GM20431 (cell line): Measurements from ENCODE around the gene POLDIP2.

ENCODE experiments used
- in situ Hi-C: fragments of 300-500 bp; cut with MseI, MboI; formaldehyde crosslinking; loops from one replicate; pipeline ENCODE4 v1.15.0; 2020; ENCODE audit warnings: low sequenced_read_pairs; ENCODE audit not compliant: unreplicated experiment

POLDIP2 gene

DNA sequence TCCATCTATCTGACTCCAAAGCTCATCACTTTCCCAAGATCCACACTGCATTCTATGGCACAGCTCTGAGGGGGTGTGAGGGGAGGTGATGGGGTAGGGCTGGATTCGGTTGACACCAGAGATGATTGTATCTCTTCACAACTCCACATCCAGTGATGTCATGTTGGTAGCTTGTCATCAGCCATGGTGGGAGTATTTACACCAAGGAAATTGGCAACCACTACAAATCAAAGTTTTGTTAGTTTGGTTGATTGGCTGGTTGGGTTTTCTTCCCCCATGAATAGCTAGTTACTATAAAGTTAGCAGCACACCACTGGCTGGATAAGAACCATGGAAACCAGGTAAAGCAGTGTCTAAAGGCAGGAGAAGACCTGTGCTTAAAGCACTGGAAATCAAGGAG, 33.7 kb upstream of the POLDIP2 start:
- in situ Hi-C loops: no loop called here

DNA sequence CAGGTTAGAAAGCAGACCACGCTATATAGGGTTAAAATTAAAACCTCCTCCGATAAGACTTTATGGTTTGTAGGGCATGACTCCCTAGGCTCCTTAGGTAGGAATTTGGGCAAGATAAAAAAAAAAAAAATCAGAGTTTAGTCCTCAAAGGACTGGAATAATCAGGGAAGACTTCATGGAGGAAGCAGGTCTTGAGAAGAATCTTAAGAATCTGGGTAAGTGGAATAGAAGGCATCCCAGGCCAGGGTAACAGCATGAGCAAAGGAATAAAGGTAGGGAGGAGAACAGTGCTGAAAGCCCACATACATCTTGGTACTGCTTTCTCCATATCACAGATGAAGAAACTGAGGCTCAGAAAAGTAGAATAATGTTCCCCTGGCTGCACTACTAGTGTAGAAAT, 33.2 kb upstream of the POLDIP2 start:
- in situ Hi-C loops: no loop called here

DNA sequence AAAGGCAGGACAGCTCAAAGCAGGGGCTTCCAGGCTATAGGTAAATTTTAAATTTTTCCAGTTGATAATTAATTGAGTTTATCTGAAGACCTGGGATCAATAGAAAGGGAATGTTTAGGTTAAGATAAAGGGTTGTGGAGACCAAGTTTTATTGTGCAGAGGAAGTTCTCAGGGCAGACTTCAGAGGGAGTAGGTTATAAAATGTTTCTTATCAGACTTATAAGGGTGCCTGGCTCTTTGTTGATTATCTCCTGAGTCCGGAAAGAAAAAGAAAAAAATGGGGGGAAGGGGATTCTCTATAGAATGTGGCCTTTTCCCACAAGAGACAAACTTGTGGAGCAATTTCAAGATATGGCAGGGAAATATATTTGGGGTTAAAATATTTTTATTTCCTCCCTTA, 32.8 kb upstream of the POLDIP2 start:
- in situ Hi-C loops: no loop called here

DNA sequence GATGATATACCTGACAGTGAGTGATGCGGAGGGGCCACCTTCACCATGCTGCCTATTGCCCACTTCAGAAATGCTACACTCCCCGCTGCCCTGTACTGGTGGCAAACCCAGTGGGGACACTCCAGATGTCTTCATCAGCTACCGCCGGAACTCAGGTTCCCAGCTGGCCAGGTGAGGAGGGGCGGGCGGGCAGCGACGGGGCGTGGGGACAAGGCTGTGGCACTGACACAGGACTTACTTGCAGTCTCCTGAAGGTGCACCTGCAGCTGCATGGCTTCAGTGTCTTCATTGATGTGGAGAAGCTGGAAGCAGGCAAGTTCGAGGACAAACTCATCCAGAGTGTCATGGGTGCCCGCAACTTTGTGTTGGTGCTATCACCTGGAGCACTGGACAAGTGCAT, 30.8 kb upstream of the POLDIP2 start:
- in situ Hi-C loops: no loop called here

DNA sequence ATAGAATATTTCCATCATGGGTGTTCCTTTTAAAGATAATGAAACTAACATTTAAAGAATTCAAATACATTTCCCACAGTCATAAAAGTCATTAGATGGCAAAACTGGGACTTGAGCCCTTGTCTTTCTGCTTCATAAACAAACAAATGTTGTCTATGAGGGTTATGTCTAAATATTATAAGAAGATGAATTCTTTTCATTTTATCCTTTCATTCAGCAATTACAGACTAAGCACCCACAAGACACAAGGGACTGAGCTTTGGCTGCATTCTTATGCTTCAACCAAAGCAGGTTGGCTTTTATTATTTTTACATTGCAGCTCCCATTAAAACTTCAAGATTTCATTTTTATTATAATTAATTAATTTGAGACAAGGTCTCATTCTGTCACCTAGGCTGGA, 29.1 kb upstream of the POLDIP2 start:
- in situ Hi-C loops: no loop called here

DNA sequence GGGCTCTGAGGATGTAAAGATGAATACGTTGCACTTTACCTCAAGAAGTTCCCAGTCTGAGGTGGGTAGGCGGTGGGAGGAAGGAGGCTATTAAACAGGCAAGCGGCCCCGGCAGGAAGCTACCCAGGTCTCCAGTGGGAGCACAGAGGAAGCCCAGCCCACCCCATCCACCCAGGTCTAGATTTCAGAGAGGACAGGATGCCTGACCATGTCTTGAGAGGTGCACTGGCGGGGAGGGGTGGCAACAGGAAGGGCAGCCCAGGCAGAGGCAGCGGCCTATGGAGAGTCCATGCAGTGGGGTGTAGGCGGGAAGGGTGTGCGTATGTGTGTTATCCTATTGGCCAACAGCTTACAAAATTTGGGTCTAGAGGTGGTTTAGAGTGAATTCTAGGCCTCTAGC, 28.1 kb upstream of the POLDIP2 start:
- in situ Hi-C loops: no loop called here

DNA sequence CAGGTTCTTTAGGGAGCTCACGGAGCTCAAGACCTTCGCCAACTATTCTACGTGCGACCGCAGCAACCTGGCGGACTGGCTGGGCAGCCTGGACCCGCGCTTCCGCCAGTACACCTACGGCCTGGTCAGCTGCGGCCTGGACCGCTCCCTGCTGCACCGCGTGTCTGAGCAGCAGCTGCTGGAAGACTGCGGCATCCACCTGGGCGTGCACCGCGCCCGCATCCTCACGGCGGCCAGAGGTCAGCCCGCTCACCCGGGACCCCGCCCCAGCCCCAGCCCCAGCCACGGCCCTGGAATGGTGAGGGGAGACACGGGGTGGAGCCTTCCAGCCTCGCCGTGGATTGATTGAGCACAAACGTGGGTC, 27.7 kb upstream of the POLDIP2 start:
- in situ Hi-C loops: no loop called here

DNA sequence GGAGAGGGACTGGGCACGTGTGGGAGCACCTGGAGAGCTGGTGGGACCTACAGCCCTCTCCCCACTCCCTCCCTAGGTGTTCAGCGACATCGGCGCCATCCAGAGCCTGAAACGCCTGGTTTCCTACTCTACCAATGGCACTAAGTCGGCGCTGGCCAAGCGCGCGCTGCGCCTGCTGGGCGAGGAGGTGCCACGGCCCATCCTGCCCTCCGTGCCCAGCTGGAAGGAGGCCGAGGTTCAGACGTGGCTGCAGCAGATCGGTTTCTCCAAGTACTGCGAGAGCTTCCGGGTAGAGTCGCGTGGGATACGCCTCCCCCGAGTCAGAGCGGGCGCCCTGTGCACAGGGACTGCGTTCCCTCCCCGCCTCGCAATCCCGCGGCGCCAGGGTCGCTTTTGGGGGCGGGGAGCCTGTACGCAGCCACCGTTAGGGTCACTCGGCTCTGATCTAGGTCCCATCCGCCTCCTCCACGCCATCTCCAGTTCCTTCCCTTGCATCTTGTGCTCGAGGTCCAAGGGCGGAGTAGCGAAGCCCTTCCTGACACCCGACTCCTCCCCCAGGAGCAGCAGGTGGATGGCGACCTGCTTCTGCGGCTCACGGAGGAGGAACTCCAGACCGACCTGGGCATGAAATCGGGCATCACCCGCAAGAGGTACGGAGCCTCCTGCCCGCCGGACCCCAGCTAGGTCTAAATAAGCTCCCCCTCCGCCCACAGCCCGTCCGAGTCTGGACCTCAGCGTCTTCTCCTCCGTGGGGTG, 27.1 kb upstream of the POLDIP2 start:
- in situ Hi-C loops: no loop called here

DNA sequence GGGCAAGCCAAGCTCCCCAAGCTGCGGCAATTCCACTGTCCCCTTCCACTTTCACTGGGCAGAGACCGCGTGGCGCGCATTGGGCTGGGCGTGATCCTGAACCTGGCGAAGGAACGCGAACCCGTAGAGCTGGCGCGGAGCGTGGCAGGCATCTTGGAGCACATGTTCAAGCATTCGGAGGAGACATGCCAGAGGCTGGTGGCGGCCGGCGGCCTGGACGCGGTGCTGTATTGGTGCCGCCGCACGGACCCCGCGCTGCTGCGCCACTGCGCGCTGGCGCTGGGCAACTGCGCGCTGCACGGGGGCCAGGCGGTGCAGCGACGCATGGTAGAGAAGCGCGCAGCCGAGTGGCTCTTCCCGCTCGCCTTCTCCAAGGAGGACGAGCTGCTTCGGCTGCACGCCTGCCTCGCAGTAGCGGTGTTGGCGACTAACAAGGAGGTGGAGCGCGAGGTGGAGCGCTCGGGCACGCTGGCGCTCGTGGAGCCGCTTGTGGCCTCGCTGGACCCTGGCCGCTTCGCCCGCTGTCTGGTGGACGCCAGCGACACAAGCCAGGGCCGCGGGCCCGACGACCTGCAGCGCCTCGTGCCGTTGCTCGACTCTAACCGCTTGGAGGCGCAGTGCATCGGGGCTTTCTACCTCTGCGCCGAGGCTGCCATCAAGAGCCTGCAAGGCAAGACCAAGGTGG, 24.0 kb upstream of the POLDIP2 start:
- in situ Hi-C loops: no loop called here

DNA sequence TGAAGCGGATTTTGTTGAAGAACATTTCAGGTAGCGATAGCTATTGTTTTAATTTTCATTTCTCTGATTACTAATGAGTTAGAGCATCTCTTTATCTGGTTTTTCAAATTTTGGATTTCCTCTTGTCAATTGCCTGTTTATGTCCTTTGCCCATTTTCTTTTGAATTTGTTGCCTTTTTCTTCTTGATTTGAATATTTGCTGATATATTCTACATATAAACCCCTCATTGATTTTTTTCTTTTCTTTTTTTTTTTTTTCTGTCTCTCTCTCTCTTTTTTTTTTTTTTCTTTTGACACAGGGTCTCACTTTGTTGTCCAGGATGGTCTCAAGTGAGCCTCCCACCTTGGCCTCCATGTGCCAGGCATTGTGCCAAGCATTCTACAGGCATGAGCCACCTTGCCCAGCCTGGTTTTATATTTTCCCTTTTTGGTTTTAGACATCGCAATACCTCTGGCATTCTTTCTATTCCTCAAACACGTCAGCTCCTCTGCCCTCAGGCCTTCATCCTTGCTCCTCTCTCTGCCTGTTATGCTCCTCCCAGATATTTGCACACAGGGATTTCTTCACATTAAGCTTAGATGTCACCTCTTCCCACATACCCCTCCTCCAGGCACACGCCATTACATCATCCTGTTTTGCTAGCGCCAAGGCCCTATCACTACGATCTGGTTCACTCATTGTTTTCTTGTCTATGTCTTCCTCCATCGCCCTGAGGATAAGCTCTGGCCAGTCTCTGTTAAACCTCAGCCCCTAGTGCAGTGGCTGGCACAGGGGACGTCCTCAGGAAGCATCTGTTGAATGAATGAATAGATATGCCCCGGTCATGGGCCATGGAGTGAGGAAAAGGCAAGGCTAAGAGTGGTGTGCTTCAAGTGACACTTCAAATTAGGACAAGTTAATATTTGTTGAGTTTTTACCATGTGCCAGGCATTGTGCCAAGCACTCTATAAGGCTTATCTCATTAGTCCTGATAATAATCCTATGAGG, 22.8 kb upstream of the POLDIP2 start:
- in situ Hi-C loops: no loop called here

DNA sequence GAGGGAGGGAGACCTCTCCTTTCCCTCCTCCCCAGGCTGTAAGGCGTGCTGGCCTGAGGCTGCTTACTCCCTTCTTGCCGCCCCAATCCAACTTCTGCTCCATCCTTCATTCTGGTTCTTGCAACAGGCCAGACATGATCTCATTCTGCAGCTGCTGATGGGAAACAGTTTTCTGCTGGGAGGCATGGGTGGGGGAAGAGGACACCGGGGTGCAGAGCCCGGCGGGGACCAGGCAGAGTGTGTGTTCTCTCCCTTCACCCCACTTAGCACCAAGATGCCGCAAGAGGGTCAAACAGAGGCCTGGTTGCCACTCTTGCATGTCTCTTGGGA, 15.6 kb upstream of the POLDIP2 start:
- in situ Hi-C loops: no loop called here

DNA sequence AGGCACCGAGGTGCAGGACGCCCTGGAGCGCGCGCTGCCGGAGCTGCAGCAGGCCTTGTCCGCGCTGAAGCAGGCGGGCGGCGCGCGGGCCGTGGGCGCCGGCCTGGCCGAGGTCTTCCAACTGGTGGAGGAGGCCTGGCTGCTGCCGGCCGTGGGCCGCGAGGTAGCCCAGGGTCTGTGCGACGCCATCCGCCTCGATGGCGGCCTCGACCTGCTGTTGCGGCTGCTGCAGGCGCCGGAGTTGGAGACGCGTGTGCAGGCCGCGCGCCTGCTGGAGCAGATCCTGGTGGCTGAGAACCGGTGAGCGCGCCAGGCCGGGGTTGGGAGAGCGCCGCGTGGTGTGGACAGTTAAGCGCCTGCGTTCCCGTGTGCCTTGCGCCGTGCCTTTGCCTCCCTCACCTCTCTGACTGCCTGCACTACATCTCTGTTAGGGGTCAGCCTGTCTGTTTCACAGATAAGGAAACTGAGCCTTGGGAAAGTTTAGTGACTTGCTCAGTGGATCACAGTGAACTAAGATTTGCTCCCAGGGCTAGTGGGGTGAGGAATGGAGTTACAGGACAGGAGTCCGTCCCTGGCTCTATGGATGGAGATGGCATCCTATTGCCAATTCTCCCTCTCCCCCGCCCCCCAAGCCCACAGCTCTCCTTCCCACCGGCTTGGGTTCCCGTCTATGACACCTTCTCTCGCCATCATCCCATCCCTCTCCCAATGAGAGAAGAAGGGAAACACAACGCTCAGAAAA, 15.0 kb upstream of the POLDIP2 start:
- in situ Hi-C loops: no loop called here

DNA sequence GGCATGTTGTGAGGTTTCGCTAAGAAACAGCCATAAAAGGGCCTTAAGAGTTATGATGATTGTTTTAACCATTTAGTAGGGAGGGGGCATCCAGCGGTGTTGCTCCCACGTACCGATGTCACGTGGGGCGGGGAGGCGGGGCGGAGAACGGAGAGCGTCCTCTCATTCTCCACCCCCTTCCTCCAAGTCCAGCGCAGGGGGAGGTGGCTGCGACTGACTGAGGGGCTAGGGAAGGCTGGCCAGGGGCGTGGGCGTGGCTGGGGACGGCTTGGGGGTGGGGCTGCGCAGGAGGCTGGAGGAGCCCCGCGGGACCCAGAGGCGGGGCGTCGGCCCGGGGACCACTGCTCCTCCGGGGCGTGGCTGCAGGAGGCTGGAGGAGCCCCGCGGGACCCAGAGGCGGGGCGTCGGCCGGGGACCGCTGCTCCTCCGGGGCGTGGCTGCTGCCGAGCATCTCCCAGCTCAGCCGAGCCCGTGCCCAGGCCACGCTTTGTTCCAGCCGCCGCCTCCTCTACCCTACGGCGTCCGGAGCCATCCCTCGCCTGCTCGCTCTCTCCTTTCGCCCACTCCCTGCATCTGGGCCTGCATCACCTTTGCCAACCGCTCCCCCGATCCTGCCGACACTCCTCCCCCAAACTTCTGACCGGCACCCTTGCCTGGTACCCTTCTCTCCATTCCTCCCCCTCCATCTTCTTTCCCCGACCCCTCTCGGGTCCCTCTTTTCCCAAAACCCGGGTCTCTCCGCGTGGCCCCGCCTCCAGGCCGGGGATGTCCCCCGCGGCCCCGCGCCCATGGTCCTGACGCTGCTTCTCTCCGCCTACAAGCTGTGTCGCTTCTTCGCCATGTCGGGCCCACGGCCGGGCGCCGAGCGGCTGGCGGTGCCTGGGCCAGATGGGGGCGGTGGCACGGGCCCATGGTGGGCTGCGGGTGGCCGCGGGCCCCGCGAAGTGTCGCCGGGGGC, 14.2 kb upstream of the POLDIP2 start, which contains the start of gene SARM1:
SARM1 (plus strand) TSS at position 450 of the 958 bp plus-strand sequence; CDS start at position 789, 339 bp downstream.
- in situ Hi-C loops: no loop called here

DNA sequence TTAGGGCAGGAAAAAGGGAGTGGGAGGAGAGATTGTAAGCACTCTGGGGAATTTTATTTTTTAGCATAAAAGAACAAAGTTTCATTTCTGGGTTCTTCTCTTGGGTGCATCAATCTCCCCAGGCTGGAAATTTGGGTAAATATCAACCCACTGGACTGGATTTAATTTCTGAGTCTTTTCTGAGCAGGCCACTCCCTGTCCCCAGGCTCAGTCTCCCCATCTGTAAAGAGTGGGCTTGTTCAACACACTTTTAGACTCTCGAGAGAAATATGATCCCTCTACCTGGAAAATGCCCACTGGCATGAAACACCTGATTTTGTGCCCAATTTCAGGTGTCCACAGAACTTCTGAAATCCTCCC, 13.4 kb upstream of the POLDIP2 start:
- in situ Hi-C loops: no loop called here

DNA sequence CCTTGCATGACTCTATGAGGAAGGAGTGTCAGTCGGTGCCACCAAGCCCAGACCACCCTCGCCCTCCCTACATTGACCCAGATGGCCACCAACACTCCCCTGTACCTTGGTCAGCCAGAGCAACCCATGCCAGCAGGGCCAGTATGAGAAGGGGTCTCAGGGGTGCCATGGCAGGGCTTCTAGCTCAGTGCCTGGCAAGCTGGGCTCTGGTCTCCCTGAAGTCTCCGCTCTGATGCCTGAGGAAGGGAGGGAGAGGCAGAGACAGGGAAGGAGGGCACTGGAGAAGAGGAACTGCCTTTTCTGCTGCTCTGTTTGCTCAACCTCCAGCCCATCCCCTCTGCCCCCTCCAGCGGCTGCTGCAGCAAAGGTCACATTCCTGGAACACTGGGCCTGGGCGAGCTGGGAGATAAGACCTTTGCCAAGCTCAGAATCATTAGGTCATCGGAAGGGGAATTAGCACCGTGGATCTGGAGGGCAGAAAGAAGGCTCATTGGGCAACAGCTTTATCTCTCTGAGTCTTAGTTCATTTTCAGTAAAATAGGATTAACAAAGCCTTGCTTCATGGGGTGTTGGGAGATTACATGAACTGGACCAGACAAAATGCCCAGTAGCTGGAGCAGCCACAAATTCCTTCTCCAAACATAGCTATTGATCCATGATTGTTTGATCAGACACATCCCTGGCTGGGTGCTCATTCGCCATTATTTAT, 12.9 kb upstream of the POLDIP2 start, which contains the start of gene VTN:
VTN (minus strand) TSS at position 273 of the 709 bp plus-strand sequence; CDS start at position 169, 104 bp downstream.
- in situ Hi-C loops: no loop called here

DNA sequence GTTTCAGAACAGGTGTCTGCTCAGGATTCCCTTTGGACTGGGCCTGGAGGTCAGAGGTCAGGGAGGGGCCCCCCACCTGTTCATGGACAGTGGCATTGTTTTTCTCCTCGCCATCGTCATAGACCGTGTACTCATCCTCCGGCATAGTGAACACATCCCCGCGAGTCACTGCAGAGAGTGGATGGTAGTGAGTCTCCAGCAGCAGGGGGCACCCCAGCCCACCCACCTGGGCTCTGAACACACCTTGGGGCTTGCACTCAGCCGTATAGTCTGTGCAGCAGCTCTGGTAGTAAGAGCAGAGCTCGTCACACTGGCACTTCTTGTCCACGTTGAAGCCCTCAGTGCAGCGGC, 12.3 kb upstream of the POLDIP2 start:
- in situ Hi-C loops: no loop called here

DNA sequence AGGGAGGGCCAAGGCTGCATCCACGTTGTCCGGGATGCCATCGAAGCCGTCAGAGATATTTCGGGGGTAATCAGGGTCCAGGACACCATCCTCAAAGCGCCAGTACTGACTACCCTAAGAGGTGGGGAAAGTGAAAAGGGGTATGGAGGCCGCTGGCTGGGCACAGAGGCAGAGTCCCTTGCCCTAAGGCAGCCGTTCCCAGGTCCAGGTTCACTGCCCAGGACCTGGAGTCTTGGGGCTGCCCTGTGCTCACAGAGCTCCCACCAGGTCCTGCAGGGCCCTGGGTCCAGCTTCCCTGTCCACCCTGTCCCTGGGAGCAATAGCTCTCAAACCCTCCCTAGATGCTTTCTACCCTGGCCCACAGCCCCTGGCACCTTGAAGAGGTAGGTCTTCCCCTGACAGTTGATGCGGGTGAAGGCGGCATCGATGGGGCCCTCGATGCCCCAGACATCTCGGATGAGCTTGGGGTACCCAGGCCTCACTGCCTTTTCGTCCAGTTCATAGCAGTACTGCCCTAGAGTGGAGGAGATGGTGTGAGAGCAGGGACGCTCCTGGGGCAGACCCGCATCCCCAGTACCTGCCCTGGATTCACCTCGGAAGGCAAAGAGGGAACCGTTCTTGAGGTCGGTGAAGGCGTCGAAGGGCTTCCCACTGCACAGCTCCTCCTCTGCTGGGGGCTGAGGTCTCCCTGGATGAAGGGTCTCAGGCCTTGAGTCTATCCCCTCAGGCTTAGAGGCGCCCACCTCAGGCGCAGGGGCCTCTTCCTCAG, 11.8 kb upstream of the POLDIP2 start:
- in situ Hi-C loops: no loop called here
